HG03103 (cell line): ENCODE results near the gene PARD3.
"Not testable (repeated sequence)": the region's sequence is repeated elsewhere in the genome, so short reads cannot be mapped to it uniquely, and the experiment has no call there.

Experiments used
- ATAC-seq: cut with Tn5 transposase; IDR thresholded peaks from one replicate; pipeline ENCODE4 v1.9.1; 2021; ENCODE audit warnings: low read depth; ENCODE audit not compliant: unreplicated experiment

The PARD3 gene

GRCh38 chr10:34658934-34659333 is 156.2 kb downstream of the PARD3 start:
- no peak for ATAC-seq

GRCh38 chr10:34656661-34657060 is 158.4 kb downstream of the PARD3 start:
- no peak for ATAC-seq

- ATAC-seq = no peak
Observed at GRCh38 chr10:34655286-34656170, 159.6 kb downstream of the PARD3 start.

- ATAC-seq = no peak
Observed at GRCh38 chr10:34654211-34654610, 160.9 kb downstream of the PARD3 start.

- no peak for ATAC-seq
Observed at GRCh38 chr10:34653530-34653929, 161.6 kb downstream of the PARD3 start.

GRCh38 chr10:34651416-34652195 is 163.5 kb downstream of the PARD3 start:
- ATAC-seq = no peak

GRCh38 chr10:34650156-34650555 is 164.9 kb downstream of the PARD3 start:
- ATAC-seq = no peak

GRCh38 chr10:34649385-34649784 is 165.7 kb downstream of the PARD3 start:
- ATAC-seq = no peak

GRCh38 chr10:34648919-34649318 is 166.2 kb downstream of the PARD3 start:
- ATAC-seq = no peak

- no peak for ATAC-seq
Observed at GRCh38 chr10:34647875-34648865, 166.9 kb downstream of the PARD3 start.

GRCh38 chr10:34647160-34647559 is 167.9 kb downstream of the PARD3 start:
- no peak for ATAC-seq

GRCh38 chr10:34646331-34646730 is 168.8 kb downstream of the PARD3 start:
- no peak for ATAC-seq

- ATAC-seq = not testable (repeated sequence)
Observed at GRCh38 chr10:34644815-34645214, 170.3 kb downstream of the PARD3 start.

- ATAC-seq = no peak
Observed at GRCh38 chr10:34644224-34644623, 170.9 kb downstream of the PARD3 start.

- no peak for ATAC-seq
Observed at GRCh38 chr10:34643620-34644019, 171.5 kb downstream of the PARD3 start.

GRCh38 chr10:34641913-34642558 is 173.1 kb downstream of the PARD3 start:
- ATAC-seq = no peak

GRCh38 chr10:34641147-34641912 is 173.8 kb downstream of the PARD3 start:
- ATAC-seq = no peak

GRCh38 chr10:34638406-34639054 is 176.6 kb downstream of the PARD3 start:
- ATAC-seq = no peak

- peak; percentile 77 for ATAC-seq
Observed at GRCh38 chr10:34637418-34637911, 177.6 kb downstream of the PARD3 start.
